AG09319 (cell line): ENCODE data around the gene PARK7.

ENCODE experiments used
- DNase-seq: peaks from one replicate; pipeline ENCODE4 v3.0.0-alpha.2; 2010; ENCODE audit warnings: low read depth; ENCODE audit errors: extremely low read depth
- TF ChIP-seq, protein P1 (sequence below): IDR thresholded peaks from 2 replicates; pipeline ENCODE4 v1.5.1; 2011; ENCODE audit warnings: low read depth, mild to moderate bottlenecking, inconsistent platforms, low read length, moderate library complexity

The PARK7 gene

DNA sequence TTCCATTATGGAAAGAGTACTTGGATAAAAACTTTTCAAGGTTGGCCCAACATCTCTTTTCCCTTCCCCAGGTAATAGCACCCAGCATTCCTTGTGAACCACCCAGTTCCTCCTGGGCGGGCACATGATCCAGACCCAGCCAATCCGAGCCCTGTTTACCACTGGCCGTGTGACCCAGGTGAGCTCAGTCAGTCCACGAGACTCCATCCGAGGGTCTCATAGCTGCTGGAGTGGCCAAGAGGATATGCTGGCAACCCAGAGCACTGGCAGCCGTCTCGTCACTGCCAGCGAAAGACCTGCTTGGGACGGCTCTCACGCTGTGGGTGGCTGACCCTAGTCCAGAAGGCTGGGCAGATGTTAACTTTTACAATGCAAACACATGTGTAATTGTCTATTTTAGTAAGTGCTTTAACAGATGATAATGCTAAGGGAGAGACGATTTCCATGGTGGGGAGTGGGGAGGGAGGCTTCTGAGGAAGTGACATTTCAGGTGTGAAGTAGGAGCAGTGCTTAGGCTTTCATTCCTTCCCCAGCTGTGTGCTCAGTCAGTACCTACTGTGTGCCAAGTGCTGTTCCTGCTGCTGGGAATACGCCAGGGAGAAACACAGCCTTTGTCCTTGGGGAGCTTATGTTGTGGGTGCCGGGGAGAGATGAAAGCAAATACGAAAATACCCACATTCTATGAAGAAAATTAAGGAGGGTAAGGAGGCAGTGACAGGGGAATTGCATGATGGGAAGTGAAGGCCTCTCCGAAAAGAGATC, 24.5 kb downstream of the PARK7 start:
- TF ChIP-seq, protein P1, sequence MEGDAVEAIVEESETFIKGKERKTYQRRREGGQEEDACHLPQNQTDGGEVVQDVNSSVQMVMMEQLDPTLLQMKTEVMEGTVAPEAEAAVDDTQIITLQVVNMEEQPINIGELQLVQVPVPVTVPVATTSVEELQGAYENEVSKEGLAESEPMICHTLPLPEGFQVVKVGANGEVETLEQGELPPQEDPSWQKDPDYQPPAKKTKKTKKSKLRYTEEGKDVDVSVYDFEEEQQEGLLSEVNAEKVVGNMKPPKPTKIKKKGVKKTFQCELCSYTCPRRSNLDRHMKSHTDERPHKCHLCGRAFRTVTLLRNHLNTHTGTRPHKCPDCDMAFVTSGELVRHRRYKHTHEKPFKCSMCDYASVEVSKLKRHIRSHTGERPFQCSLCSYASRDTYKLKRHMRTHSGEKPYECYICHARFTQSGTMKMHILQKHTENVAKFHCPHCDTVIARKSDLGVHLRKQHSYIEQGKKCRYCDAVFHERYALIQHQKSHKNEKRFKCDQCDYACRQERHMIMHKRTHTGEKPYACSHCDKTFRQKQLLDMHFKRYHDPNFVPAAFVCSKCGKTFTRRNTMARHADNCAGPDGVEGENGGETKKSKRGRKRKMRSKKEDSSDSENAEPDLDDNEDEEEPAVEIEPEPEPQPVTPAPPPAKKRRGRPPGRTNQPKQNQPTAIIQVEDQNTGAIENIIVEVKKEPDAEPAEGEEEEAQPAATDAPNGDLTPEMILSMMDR, result no peak
- DNase-seq, result no peak

DNA sequence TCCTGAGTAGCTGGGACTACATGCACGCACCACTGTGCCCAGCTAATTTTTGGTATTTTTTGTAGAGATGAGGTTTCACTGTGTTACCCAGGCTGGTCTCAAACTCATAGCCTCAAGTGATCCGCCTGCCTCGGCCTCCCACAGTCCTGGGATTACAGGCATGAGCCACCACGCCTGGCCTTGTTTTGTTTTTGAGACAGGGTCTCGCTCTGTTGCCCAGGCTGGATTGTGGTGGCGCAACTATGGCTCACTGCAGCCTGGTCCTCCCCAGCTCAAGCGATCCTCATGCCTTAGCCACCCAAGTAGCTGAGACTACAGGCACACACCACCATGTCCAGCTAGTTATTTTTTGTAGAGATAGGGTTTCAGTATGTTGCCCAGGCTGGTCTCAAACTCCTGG, 26.0 kb downstream of the PARK7 start:
- DNase-seq, result no peak
- TF ChIP-seq, protein P1, result no peak

DNA sequence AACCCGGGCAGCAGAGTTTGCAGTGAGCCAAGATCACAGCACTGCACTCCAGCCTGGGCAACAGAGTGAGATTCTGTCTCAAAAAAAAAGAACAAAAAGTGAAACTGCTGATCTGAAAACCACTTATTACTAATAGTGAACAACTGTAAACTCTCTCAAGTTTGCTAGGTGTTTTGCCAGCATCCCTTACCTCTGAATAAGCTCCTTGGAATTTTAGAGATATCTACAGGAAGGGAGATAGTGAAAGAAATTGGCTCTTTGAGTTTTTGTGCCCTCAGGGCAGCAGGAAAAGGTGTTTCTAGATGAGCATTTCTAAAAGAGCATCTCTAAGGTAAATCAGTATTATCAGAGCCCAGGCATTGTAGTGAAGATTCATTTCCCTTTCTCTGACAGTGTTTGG, 27.1 kb downstream of the PARK7 start:
- TF ChIP-seq, protein P1, result no peak
- no peak for DNase-seq

DNA sequence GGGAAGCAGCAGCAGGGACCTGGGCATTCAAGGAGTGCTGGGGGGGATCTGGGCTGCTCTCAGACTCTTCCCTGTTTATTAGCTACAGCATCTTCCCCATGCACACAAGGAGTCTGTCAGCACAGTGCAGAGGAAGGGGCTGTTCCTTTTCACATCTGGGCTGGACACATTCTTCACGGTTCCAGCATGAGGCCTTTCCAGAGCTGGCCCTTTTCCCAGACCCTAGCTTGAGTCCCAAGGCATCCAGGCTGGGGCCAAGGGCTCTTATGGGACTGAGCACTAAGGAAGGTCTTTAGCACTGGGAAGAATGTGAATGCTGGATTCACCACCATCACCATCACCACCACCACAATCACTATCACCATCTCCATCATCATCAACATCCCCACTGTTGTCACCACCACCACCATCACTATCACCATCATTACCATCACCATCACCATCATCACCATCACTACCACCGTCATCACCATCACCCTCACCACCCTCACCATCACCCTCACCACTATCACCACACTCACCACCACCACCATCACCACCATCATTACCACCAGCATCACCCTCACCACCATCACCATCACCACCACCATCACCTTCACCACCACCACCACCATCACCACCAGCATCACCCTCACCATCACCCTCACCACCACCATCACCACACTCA, 28.4 kb downstream of the PARK7 start:
- DNase-seq, result no peak

DNA sequence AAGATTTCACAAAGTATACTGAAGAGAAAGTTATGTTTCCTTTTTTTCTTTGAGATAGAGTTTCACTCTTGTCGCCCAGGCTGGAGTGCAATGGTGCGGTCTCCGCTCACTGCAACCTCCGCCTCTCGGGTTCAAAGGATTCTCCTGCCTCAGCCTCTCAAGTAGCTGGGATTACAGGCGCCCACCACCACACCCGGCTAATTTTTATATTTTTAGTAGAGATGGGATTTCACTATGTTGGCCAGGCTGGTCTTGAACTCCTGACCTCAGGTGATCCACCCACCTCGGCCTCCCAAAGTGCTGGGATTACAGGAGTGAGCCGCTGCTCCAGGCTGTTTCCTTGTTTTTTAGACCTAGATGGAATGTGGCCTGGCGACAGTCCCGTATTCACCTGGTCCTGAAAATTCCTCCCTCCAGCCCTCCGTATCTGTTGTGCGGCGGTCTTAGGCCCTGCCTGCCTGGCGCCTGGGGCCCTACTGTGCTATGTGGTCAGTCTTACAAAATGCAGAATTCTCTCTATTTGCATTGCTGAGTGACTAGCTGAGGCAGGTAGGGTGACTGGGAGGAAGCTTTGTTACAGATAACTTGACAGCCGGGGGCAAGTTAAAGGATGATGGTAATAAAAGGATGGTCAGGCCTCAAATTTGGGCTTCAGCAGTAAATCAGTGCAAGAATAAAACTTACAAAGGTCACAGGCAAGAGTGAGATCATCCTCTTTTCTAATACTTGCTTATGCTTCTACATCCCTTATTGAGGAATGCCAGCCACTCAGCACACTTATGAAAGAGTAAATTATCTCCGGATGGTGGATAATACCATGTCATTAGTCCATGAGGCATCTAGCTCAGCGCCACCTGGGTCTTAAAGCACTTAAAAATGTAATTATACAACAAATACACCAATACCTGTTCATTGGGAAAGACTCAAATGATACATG, 30.3 kb downstream of the PARK7 start:
- no peak for DNase-seq
- TF ChIP-seq, protein P1, result no peak

More for the DNA sequence above, 28.4 kb downstream of the PARK7 start:
- TF ChIP-seq, protein P1, result no peak

DNA sequence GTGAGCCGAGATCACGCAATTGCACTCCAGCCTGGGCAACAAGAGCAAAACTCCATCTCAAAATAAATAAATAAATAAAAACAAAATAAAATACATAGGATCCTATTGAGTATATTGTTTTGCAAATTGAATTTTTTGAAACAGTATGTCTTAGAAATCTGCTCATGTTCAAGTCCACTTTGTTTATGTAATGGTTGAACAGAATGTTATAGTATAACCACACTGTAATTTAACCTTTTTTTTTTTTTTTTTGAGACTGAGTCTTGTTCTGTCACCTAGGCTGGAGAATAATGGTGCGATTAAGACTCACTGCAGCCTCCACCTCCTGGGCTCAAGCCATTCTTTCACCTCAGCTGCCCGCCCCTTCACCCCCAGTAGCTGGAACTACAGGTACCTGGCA, 31.4 kb downstream of the PARK7 start:
- TF ChIP-seq, protein P1, result no peak
- DNase-seq, result no peak
